Measurements from ENCODE around the gene FAM83G. TPM values are rescaled to one million over a fixed set of nuclear protein-coding genes. Genes with fewer than 3 reads are reported as not detected.

Gene FAM83G
- total RNA-seq, 1 donor from 2014 or later = 2.3 TPM

- DNase-seq (no peak), ATAC-seq (no peak)
- intact Hi-C loops (cut with micrococcal nuclease) = no loop called here
These were observed 26.9 kb downstream of the FAM83G start for GRCh38 chr17:18977646-18978045.

- DNase-seq (no peak), ATAC-seq (no peak)
- intact Hi-C loops (cut with micrococcal nuclease) = no loop called here
These were observed 27.5 kb downstream of the FAM83G start for GRCh38 chr17:18977021-18977420.

GRCh38 chr17:18976201-18976600 lies 28.4 kb downstream of the FAM83G start:
- DNase-seq (no peak), ATAC-seq (no peak)
- intact Hi-C loops (cut with micrococcal nuclease) = no loop called here

DNA sequence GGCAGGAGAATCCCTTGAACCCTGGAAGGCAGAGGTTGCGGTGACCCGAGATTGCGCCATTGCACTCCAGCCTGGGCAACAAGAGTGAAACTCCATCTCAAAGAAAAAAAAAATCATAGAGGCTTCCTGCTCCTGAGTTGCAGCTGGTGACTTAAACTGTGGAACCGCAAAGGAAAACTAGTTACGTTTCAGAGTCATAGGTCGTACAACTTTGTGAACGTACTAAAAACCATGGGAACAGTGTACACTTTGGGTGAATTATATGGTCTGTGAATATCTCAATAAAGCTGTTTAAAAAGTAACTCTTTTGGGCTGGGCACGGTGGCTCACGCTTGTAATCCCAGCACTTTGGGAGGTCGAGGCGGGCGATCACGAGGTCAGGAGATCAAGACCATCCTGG lies 29.0 kb downstream of the FAM83G start:
- DNase-seq (no peak), ATAC-seq (no peak)
- intact Hi-C loops (cut with micrococcal nuclease) = no loop called here

GRCh38 chr17:18974407-18975149 lies 30.0 kb downstream of the FAM83G start:
- ATAC-seq (no peak), DNase-seq (no peak)
- intact Hi-C loops (cut with micrococcal nuclease) = no loop called here

DNA sequence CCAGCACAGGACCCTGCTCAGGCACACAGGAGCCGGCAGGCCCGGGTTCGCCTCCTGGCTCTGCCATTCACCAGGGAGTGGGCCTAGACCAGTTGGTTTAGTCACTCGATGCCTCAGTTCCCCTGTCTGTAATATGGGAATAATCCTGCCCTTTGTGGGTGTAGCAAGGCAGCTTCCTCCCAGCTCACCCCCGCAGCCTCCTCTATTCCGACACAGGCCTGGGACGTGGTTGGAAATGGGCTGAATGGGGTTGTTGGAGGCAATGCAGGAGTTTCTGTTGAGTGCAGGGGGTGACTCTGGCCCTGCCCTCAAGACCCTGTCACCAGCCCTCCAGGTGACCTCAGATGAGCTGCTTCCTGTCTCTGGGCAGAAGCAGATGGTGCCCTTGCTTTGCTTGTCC lies 32.8 kb downstream of the FAM83G start:
- DNase-seq (no peak), ATAC-seq (no peak)
- intact Hi-C loops (cut with micrococcal nuclease) = no loop called here

DNA sequence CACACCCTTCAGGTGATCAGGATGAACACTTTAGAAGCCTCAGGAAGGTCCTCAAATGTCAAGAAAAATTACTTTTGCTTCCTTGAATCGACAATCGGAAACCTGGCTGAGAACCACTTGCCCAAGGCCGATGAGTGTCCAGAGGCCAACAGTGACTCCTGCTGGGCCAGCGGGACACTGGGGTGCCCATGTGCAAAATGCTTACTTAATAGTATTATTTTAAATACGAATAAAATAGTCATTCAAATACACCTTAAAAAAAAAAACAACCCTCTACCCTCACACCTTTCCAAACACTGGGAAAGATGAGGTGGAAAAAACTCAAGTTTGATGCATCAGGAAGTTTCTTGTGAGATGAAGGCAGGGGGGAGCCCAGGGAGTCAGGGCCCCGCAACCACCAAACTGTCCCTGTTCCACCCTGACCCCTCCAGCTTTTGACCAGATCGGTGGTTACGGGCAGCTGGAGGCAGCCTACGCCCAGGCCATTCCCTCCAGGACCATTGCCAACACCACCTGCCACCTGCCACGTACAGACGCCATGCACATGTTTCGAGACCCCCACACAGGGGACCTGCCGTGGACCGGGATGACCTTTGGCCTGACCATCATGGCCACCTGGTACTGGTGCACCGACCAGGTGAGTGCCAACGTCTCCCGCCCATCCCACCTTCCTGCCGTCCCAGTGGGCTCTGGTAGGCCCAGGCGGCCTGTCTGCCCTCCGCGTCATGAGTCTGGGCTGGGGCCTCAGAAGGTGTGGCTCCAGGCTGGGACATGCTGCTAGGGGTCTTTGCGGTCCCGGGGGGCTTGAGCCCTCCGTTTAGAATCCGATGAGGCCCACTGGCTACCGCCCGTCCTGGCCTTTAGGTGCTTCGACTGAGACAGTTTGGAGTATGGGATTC lies 33.7 kb downstream of the FAM83G start:
- no peak for ATAC-seq
- intact Hi-C loops (cut with micrococcal nuclease) = no loop called here
- no peak for DNase-seq

- no peak for ATAC-seq
- intact Hi-C loops (cut with micrococcal nuclease) = no loop called here
- DNase-seq = no peak
These were observed 35.3 kb downstream of the FAM83G start for GRCh38 chr17:18968945-18969887.

GRCh38 chr17:18968345-18968744 lies 36.2 kb downstream of the FAM83G start:
- ATAC-seq (no peak), DNase-seq (no peak)
- intact Hi-C loops (cut with micrococcal nuclease) = no loop called here

DNA sequence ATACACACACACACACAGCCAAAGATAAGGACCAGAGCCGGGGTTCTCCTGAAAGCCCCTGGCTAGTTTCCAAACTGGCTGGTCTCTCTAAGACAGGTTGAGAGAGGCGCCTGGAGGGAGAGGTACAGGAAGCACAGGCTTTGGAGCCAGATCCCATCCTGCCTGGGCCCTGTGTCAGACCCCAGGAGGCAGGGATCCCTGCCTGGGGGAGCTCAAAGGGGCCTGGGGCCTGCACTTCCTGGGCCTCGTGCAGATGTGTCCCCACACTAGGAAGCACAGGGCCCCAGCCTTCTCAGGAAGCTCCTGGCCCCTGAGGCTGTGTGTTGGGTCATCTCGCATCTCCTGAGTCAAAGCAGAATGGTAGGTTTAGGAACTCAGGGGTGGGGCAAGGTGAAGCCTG lies 36.6 kb downstream of the FAM83G start:
- no peak for DNase-seq
- no peak for ATAC-seq
- intact Hi-C loops (cut with micrococcal nuclease) = no loop called here

GRCh38 chr17:18966831-18967624 lies 37.5 kb downstream of the FAM83G start:
- intact Hi-C loops (cut with micrococcal nuclease) = no loop called here
- peak; percentile 65 for DNase-seq
- peak; percentile 69 for ATAC-seq

GRCh38 chr17:18965530-18966236 lies 38.9 kb downstream of the FAM83G start:
- intact Hi-C loops (cut with micrococcal nuclease) = no loop called here
- no peak for DNase-seq
- no peak for ATAC-seq

GRCh38 chr17:18964550-18964949 lies 40.0 kb downstream of the FAM83G start:
- ATAC-seq = no peak
- no peak for DNase-seq
- intact Hi-C loops (cut with micrococcal nuclease) = no loop called here

GRCh38 chr17:18964018-18964351 lies 40.6 kb downstream of the FAM83G start:
- intact Hi-C loops (cut with micrococcal nuclease) = no loop called here
- ATAC-seq = no peak
- no peak for DNase-seq

GRCh38 chr17:18963126-18964017 lies 41.2 kb downstream of the FAM83G start:
- DNase-seq (peak; percentile 20), ATAC-seq (no peak)
- intact Hi-C loops (cut with micrococcal nuclease) = no loop called here

DNA sequence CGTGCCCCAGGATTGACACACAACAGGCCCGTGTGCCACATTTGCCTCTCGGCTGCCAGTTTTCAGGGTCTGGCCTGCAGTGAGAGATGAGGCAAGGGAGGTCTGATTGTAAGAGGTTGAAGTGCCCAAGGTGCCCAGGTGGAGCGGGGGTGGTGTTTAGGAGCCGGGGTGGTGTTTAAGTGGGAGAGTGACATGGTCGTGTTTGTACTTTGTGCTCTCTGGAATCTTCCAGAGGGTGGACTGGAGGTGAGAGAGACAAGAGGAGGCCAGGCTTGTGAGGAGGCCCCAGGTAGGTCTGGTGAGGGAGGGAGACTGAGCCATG lies 42.1 kb downstream of the FAM83G start:
- DNase-seq = no peak
- intact Hi-C loops (cut with micrococcal nuclease) = no loop called here
- no peak for ATAC-seq

Data from left ventricle myocardium superior (tissue), 1 donor.